ENCODE results near the gene LONRF3. TPM values are rescaled to one million over a fixed set of nuclear protein-coding genes. Genes with fewer than 3 reads are reported as not detected.

LONRF3 gene
- total RNA-seq, 1 donor from 2014 or later = 3.4 TPM

DNA sequence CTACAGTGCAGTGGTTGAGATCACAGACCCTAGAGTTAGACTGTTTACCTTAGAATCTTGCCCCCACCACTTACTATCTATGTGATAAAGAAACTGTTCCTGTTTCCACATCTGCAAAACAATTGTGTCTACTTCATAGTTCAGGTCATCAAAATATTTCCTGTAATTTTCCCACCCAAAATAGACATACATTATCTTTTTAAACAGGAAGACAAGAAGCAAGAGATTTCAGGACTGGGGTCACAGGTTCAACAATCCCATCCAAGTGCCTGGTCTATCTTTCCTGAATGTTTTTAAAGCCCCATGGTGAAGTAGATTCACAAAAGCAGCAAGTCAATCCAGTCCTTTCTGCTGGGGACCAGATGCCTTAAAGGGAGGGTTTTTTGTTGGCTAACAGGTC lies 56.6 kb downstream of the LONRF3 start:
- no peak for DNase-seq (ENCODE audit: extremely low read depth, low read depth, low spot score)

DNA sequence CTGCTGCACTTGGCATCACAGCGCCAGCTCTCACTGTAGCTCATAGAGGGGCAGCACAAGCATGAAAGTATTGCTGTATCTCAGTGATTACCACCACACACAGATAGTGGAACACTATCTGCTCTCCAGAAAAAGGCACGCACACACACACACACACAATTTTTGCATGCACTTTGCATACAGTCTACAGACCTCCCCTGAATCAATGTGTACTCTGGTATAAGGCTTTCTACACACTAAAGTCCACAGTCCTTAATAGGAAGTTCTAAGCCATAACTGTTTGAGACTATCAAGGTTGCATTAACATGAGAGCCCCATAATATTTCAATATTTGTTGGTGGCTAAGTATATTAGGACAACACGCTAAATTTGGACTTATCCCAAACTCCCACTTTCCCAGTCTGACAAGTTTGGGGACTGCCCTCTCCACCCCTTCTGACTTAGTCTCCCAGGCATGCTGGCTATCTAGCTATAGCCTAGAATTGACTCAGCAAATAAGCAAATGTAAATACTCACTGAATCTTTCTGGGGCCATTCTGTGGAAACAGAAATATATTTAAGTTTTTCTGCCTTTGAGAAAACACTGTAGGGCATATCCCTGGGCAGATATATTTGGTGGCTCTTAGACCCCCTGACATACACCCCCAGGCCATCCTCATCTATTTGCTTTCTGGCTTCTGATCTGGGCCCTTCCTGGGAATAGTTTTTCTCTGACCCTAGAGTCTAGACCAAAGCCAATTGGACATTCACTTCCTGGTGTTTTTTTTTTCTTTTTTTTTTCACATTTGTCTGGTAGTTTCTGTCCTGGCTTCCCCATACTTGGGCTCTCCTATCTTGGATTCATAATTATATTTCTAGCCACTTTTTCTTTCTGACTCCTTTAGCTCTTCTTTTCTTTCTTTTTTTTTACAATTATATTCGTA lies 62.0 kb downstream of the LONRF3 start:
- DNase-seq (ENCODE audit: extremely low read depth, low read depth, low spot score) = no peak

DNA sequence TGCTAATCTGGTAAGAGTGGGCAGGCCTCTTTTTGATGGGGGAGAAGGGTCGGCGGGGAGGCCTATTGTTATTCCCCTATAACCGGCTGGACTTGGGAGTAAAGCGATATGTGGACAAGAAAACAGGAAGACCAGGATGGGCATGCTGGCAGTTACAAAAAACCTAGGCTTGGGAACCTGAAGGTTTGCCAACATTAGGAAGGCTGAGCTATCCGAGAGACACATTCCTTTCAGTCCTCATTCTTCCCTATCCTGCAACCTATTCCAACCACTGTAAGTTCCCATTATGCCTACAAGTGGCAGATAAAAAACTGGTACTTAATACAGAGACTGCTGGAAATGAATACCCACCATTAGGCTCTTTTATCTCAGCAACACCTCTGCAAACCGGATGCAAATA lies 66.0 kb downstream of the LONRF3 start:
- no peak for DNase-seq (ENCODE audit: extremely low read depth, low read depth, low spot score)

DNA sequence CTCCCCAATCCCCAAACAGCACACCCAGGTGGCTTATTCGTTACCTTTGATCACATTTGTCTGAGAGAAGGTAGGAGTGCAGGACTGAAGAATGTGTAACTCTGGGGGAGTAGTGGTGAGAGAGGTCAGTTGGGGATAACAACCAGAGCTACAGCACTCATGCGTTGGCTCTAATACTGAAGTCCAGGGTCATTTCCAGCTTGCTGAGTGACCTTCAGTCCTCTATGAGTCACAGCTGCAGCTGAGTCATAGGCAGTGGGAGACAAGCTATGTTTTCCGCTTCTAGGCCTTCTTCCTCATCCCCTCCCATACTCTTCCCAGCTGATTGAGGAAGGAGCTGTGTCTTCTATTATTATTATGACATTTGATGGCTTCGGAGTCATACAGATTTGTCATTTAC lies 66.8 kb downstream of the LONRF3 start:
- DNase-seq (ENCODE audit: extremely low read depth, low read depth, low spot score) = peak; percentile 50

DNA sequence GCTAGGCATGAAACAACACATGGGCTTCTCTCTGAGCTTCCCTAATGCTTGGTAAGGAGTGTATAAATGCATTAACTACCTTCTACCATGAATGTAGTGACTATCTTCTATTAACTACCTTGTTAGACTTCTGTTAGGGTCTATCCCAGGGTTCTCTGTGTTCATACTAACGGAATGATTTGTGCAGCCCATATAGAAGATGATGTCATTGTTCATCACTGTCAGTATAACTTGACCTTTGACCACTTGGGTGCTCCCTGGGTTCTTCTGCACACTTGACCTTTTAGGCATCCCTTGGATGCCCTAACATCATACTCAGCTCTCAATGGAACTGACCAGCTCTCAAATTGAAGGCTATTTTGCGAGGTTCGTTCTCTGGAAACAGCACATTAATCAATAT lies 67.6 kb downstream of the LONRF3 start:
- no peak for DNase-seq (ENCODE audit: extremely low read depth, low read depth, low spot score)

DNA sequence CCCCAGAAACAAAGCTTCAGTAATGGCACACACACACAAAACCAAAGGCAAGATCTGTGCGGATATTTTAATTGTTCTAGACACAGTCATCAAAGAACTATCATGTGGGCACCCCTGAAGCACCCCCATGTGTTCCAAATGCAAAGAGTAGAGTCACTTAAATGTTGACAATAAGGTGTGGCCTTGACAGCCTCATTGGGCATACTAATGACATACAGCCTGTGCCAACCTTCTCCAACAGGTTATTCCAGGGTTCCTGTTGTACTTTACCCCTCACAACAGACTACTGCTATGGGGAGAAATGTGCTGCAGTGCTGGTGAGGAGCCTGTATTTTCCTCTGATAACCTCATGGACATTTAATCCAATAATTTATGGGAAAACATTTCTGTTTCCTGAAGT lies 68.6 kb downstream of the LONRF3 start:
- DNase-seq (ENCODE audit: extremely low read depth, low read depth, low spot score) = no peak

DNA sequence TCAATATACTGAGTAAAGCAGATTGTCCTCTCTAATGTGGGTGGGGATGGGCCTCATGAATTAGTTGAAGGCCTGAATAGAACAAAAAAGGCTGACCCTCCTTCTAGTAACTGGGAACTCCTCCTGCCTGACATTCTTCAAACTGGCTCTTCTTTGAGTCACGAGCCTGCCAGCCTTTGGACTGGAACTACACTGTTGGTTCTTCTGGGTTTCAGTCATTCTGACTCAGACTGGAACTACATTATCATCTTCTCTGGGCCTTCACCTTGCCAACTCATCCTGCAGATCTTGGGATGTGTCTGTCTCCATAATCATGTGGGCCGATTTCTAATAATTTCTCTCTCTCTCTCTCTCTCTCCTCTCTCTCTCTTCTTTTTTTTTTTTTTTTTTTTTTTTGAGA lies 71.5 kb downstream of the LONRF3 start:
- no peak for DNase-seq (ENCODE audit: extremely low read depth, low read depth, low spot score)

DNA sequence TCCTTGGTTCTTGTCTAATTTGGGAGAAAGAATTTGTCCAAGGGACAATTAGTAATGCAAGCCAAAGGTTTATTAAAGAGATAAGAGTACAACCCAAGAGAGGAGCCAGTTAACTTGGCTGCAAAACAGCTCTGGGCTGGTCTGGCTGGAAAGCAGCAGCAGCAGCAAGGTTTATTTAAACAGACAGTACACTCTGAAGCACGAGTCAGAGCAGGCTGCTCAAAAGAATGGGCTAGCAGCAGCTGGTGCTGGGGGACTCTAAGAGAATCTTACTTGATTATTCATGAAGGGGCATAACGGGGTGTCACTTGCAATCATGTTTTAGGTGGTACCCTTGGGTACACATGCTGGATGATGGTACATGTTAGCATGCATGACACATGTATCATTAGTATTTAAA lies 81.3 kb downstream of the LONRF3 start:
- DNase-seq (ENCODE audit: extremely low read depth, low read depth, low spot score) = no peak

DNA sequence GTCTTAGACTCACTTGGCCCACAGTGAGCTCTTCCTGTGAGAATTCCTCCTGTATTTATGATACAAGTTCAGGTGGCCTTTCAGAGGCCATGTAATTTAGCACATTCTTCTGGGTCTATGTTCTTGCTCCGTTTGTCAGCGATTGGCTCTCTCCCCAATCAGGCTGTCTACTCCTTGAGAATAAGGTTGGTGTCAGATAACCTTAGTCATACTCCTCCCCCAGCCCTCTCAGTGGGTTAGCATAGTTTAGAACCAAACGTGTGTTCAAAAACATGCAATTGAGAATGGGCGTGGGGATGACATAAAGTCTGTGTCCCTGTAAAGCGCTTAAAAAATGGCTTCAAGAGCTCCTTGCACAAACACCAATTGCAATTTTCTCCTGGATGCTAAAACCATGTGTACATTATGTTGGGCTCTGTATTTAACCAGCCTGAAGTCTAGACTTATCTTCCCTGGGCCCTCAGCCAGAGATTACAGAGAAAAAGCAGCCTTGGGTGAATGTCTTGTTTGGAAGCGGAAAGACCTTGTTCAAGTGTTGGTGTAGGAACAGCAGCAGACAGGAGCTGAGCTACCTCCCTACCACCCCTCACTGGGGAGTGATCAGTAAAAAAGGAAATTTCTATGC lies 88.4 kb downstream of the LONRF3 start:
- no peak for DNase-seq (ENCODE audit: extremely low read depth, low read depth, low spot score)

DNA sequence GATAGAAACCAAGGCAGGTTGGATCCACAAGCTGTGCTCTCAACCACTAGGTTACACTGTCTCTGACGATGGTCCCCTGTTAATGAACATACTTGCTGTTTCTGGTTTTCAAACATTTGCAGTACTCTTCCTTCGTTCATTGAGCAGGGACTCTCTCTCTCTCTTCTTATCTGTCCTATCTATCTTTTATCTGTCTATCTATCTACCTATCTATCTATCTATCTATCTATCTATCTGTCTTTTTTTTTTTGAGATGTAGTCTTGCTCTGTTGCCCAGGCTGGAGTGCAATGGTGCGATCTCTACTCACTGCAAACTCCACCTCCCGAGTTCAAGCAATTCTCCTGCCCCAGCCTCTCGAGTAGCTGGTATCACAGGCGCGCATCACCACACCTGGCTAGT lies 89.0 kb downstream of the LONRF3 start:
- no peak for DNase-seq (ENCODE audit: extremely low read depth, low read depth, low spot score)

DNA sequence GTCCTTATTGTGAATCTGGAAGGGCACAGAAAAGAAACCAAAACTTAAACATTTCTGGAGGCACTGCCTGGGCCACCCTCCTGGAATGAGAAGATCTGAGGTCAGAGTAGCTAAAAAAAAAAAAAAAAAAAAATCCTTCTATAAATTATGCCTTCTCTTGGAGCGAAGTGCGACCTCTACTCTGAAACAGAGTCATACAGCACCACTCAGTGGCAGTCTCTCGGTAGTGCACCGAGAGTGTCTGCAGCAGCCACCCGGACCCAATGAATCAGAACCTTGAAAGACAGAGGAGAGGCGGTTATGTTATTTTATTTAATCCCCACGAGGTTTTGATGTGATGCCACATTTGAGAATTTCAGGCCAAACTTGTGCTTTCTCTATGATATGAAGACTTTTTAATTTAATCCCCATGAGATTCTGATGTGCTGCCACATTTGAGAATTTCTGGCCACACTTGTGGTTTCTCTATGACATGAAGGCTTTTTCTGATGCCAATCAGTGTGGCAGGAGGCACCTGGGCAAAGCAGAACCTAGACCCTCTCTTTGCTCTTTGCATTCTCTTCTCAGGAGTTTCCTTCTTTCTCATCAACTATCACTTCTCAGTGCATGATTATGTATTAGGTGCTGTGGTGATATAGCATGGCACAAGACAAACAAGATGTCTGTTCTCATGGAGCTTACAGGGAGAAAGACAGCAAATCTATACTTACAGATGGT lies 92.8 kb downstream of the LONRF3 start:
- peak; percentile 20 for DNase-seq (ENCODE audit: extremely low read depth, low read depth, low spot score)

Other genes starting within 250 kb of the LONRF3 start
- 69.4 and 78.1 TPM in 2 replicates for gene IL13RA1, start 247.0 kb upstream of the LONRF3 start, total RNA-seq
- 0.29 TPM in 1 of 2 replicates, not detected in the other for gene ZCCHC12, start 150.8 kb upstream of the LONRF3 start, total RNA-seq
- gene CT47C1, start 98.4 kb downstream of the LONRF3 start, total RNA-seq = not detected in 2 replicates
- not detected in 2 replicates for gene KIAA1210, start 153.2 kb downstream of the LONRF3 start, total RNA-seq

All from glomerular endothelial cell (primary cell).